ENCODE results near the gene RIC3.
A peak's percentile ranks its signal among the peaks of the same experiment; 100 is the strongest.

RIC3 gene

GRCh38 chr11:8093931-8094575, 74.8 kb downstream of the RIC3 start:
- TF ChIP-seq, protein P1, sequence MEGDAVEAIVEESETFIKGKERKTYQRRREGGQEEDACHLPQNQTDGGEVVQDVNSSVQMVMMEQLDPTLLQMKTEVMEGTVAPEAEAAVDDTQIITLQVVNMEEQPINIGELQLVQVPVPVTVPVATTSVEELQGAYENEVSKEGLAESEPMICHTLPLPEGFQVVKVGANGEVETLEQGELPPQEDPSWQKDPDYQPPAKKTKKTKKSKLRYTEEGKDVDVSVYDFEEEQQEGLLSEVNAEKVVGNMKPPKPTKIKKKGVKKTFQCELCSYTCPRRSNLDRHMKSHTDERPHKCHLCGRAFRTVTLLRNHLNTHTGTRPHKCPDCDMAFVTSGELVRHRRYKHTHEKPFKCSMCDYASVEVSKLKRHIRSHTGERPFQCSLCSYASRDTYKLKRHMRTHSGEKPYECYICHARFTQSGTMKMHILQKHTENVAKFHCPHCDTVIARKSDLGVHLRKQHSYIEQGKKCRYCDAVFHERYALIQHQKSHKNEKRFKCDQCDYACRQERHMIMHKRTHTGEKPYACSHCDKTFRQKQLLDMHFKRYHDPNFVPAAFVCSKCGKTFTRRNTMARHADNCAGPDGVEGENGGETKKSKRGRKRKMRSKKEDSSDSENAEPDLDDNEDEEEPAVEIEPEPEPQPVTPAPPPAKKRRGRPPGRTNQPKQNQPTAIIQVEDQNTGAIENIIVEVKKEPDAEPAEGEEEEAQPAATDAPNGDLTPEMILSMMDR (IDR thresholded peaks at IDR 0.05; ENCODE audit: low read depth, low read length): no peak
- no peak for DNase-seq (ENCODE audit: low read depth in 2 of 2)
- H3K4me3 ChIP-seq (replicated peaks in 1 of 2; ENCODE audit: low read depth in 2 of 2, low read length in 2 of 2): no peak overlapping the region

- DNase-seq (ENCODE audit: low read depth in 2 of 2): peak; percentile 74 to 77
- TF ChIP-seq, protein P1 (IDR thresholded peaks at IDR 0.05; ENCODE audit: low read depth, low read length): peak; percentile 85
- H3K4me3 ChIP-seq (replicated peaks in 1 of 2; ENCODE audit: low read depth in 2 of 2, low read length in 2 of 2): no peak overlapping the region
Observed at GRCh38 chr11:8092587-8093424, 76.0 kb downstream of the RIC3 start.

GRCh38 chr11:8091721-8092120, 77.1 kb downstream of the RIC3 start:
- TF ChIP-seq, protein P1 (IDR thresholded peaks at IDR 0.05; ENCODE audit: low read depth, low read length): no peak
- no peak for DNase-seq (ENCODE audit: low read depth in 2 of 2)
- H3K4me3 ChIP-seq (replicated peaks in 1 of 2; ENCODE audit: low read depth in 2 of 2, low read length in 2 of 2): no peak overlapping the region

DNA sequence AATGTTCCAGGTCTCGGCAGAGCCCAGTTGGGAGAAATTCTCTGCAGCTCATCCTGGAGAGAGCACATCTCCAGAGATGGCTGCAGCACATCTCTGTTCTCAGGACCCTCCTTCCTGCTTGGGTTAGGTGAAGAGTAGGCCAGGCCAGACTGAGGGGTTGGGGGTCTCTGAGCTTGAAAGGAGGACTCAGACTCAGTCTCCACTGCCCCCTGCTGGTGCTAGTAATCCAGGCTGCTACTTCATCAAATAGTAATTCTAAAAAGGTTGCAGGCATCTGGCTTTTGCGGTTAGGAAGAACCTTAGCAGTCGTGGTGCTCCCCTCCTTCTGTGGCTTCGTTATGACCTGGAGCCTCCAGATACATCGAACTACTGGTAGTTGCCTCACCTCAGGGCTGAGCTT, 78.1 kb downstream of the RIC3 start:
- peak; percentile 40 to 54 for DNase-seq (ENCODE audit: low read depth in 2 of 2)
- H3K4me3 ChIP-seq (replicated peaks in 1 of 2; ENCODE audit: low read depth in 2 of 2, low read length in 2 of 2): no peak overlapping the region
- TF ChIP-seq, protein P1 (IDR thresholded peaks at IDR 0.05; ENCODE audit: low read depth, low read length): peak; percentile 63

DNA sequence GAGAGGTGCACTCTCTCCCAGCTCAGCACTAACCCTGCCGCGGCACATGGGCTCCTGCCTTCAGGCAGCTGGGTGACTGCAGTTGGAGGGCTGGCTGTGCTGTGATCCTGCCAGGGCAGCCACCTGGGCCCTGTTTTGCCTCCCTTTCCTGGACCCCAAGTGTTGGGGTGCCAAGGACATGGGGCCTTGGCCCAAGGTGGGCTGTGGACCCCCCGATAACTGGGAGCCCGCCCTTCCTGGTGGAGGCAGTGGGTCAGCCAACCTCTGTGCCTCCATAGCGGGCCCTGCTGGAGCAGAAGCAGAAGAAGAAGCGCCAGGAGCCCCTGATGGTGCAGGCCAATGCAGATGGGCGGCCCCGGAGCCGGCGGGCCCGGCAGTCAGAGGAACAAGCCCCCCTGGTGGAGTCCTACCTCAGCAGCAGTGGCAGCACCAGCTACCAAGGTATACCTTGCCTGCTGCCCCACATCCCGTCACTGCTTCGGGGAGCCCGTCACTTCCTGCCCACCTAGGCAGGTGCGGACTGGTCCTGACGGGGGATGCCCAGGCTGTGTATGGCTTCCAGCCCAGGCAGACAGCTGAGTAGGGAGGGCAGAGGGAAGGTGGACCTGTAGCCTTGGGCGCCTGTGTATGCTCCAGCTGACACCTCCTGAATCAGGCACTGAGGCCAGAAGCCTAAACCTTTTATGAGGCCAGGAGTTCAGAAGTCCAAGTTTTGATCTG, 78.9 kb downstream of the RIC3 start:
- TF ChIP-seq, protein P1 (IDR thresholded peaks at IDR 0.05; ENCODE audit: low read depth, low read length): no peak
- H3K4me3 ChIP-seq (replicated peaks in 1 of 2; ENCODE audit: low read depth in 2 of 2, low read length in 2 of 2): no peak overlapping the region
- no peak for DNase-seq (ENCODE audit: low read depth in 2 of 2)

- TF ChIP-seq, protein P1 (IDR thresholded peaks at IDR 0.05; ENCODE audit: low read depth, low read length): no peak
- DNase-seq (ENCODE audit: low read depth in 2 of 2): no peak
- no peak overlapping the region for H3K4me3 ChIP-seq (replicated peaks in 1 of 2; ENCODE audit: low read depth in 2 of 2, low read length in 2 of 2)
Observed at GRCh38 chr11:8087756-8088155, 81.1 kb downstream of the RIC3 start.

All from cardiac fibroblast (primary cell).